ENCODE measurements around the gene SFR1. TPM values are rescaled to one million over a fixed set of nuclear protein-coding genes. Genes with fewer than 3 reads are reported as not detected.
A peak's percentile ranks its signal among the peaks of the same experiment; 100 is the strongest.

Gene SFR1
- total RNA-seq (2014; rRNA removed; shearing (Covaris generic)): 11.0 and 15.1 TPM in 2 replicates

DNA sequence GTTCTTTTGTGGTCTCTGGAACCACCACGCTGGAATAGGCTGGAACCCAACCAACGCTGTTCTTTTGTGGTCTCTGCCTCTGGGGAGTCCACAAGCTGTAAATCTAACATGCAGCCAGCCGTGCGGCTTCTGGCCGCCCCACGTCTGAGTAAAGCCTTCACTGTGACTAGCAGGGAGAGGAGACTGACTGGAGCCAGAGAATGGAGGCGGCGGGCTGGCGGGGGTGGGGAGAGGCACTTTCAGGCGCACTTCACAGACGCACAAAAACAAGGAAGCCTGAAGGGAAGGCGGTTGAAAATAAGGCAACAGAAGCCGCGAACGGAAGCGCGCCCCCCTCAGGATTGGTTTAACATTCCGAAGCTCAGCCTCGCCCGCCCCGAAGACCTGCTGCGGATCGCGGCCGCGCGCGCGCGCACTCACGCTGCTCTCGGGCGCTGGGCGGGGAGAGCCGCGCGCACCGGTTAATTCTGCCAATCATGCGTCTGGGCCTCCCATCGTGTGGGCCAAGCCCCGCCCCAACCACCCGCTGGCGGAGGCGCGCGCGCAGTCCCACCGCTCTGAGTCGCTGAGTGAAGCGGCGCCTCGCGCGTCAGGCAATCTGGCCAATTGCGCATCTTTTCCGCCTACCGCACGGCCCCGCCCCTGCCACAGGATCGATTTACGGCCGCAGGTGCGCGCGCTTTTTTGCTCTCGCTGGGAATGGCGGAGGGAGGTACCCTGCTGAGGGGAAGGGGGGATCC, at the start of gene SFR1:
TSS of gene SFR1 (plus strand) at position 687 of the 740 bp plus-strand sequence. CDS start at position 700, 13 bp downstream.
- Histone ChIP-seq H3K9me3 (replicated peaks) (no peaks in the 10 kb centered on the region), H3K36me3 (no peaks in the 10 kb centered on the region), H3K27ac (peak within 1 kb of the TSS; percentile 98), H3K4me3 (peak within 1 kb of the TSS; percentile 56), H3K27me3 (replicated peaks) (no peaks in the 10 kb centered on the region), H3K4me1 (replicated peaks) (peaks cover 21% of the 10 kb centered on the region)
- peak; percentile 98 to 99 for DNase-seq (ENCODE audit: low read depth in 1 of 2, low spot score in 2 of 2)

- Histone ChIP-seq H3K4me3 (no peak overlapping the region), H3K27ac (no peak overlapping the region), H3K27me3 (replicated peaks) (0 out of 2 replicates have a peak, but pooled peaks cover 3% of the 10 kb centered on the region), H3K4me1 (replicated peaks) (peaks cover 15% of the 10 kb centered on the region), H3K36me3 (no peaks in the 10 kb centered on the region), H3K9me3 (replicated peaks) (no peaks in the 10 kb centered on the region)
- DNase-seq (ENCODE audit: low read depth in 1 of 2, low spot score in 2 of 2): no peak
These were observed 49.2 kb upstream of the SFR1 start for GRCh38 chr10:104072786-104073185.

- H3K27me3 ChIP-seq (replicated peaks): 0 out of 2 replicates have a peak, but pooled peaks cover 3% of the 10 kb centered on the region
These were observed 47.5 kb upstream of the SFR1 start for GRCh38 chr10:104074505-104074904.

DNA sequence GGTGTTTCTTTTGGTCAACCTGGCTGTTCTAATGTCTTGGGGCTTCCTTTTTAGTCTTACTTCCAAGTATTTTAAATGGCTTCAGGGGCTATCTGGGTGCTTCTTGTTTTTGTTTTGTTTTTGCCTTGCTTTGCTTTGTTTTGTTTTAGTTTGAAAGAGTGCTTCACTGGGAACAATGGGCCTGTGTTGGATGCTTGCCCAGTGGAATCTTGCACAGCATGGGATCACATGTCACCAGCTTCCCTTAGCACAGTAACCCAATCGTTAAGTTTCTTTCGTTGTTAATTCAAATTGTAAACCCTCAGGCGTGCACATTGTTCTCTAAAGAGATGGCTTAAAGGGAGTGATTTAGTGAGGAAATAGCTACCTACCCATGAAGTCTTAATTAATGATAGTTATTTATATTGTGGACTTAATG, 45.2 kb upstream of the SFR1 start:
- Histone ChIP-seq H3K4me1 (replicated peaks) (peaks cover 16% of the 10 kb centered on the region), H3K27me3 (replicated peaks) (0 out of 2 replicates have a peak, but pooled peaks cover 3% of the 10 kb centered on the region), H3K9me3 (replicated peaks) (no peaks in the 10 kb centered on the region), H3K36me3 (no peaks in the 10 kb centered on the region), H3K4me3 (no peak overlapping the region), H3K27ac (no peak overlapping the region)
- DNase-seq (ENCODE audit: low read depth in 1 of 2, low spot score in 2 of 2): peak; percentile 70 to 83

More at GRCh38 chr10:104074505-104074904, 47.5 kb upstream of the SFR1 start:
- no peaks in the 10 kb centered on the region for H3K9me3 ChIP-seq (replicated peaks)
- no peak for DNase-seq (ENCODE audit: low read depth in 1 of 2, low spot score in 2 of 2)
- H3K4me3 ChIP-seq: no peak overlapping the region
- H3K36me3 ChIP-seq: no peaks in the 10 kb centered on the region
- H3K4me1 ChIP-seq (replicated peaks): peaks cover 16% of the 10 kb centered on the region
- no peak overlapping the region for H3K27ac ChIP-seq

- 0 out of 2 replicates have a peak, but pooled peaks cover 2% of the 10 kb centered on the region for H3K27me3 ChIP-seq (replicated peaks)
- no peak overlapping the region for H3K4me3 ChIP-seq
- peaks cover 16% of the 10 kb centered on the region for H3K4me1 ChIP-seq (replicated peaks)
- no peaks in the 10 kb centered on the region for H3K9me3 ChIP-seq (replicated peaks)
- DNase-seq (ENCODE audit: low read depth in 1 of 2, low spot score in 2 of 2): peak in 1 of 2 experiments; percentile 37
- H3K36me3 ChIP-seq: no peaks in the 10 kb centered on the region
- H3K27ac ChIP-seq: no peak overlapping the region
These were observed 44.7 kb upstream of the SFR1 start for GRCh38 chr10:104077247-104077646.

DNA sequence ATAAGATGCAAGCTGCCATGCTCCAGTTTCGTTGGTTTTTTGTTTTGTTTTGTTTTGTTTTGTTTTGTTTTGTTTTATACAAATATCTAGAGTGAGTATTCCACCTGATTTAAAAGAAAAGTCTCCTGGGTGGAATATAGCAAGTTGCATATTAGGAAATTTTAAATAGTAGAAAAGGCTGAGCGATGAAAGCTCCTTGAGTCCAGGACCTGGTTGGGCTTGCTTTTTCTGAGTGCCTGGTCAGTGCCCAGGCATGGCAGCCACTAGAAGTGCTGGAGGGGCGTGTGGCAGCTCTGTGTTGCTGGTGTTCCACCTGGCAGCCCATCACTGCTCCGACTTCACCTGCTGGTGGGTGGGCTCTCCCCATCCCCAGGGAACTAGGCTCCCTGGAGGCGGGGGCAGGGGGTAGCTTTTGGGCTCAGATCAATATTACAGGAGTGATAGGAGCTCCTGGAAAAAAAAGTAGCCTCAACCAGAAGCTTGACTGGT, 44.3 kb upstream of the SFR1 start:
- Histone ChIP-seq H3K9me3 (replicated peaks) (no peaks in the 10 kb centered on the region), H3K27ac (no peak overlapping the region), H3K4me3 (no peak overlapping the region), H3K36me3 (no peaks in the 10 kb centered on the region), H3K27me3 (replicated peaks) (no peaks in the 10 kb centered on the region), H3K4me1 (replicated peaks) (peaks cover 16% of the 10 kb centered on the region)
- DNase-seq (ENCODE audit: low read depth in 1 of 2, low spot score in 2 of 2): no peak

GRCh38 chr10:104080762-104081161, 41.2 kb upstream of the SFR1 start:
- peaks cover 16% of the 10 kb centered on the region for H3K4me1 ChIP-seq (replicated peaks)
- DNase-seq (ENCODE audit: low read depth in 1 of 2, low spot score in 2 of 2): no peak

DNA sequence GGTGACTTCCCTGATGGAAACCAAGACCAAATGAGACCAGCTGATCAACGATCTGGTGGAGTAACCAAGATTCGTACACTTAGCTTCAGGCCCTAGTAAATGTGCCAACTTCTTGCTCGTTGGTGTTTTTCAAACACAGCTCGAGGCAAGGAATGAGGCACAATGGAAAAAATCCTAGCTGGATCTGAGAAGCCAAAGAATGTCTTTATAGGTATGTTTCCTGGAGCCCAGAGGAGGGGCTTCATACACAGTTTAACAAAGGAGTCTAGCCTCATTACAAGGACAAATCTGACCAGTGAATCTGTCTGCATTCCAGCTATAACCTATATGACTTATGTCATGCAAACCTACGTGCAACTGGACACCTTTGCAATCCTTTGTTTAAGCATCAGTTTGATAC, 40.0 kb upstream of the SFR1 start:
- H3K9me3 ChIP-seq (replicated peaks): no peaks in the 10 kb centered on the region
- no peak overlapping the region for H3K27ac ChIP-seq
- H3K4me3 ChIP-seq: no peak overlapping the region
- no peak for DNase-seq (ENCODE audit: low read depth in 1 of 2, low spot score in 2 of 2)
- peaks cover 9% of the 10 kb centered on the region for H3K4me1 ChIP-seq (replicated peaks)
- no peaks in the 10 kb centered on the region for H3K36me3 ChIP-seq
- no peaks in the 10 kb centered on the region for H3K27me3 ChIP-seq (replicated peaks)

More at GRCh38 chr10:104080762-104081161, 41.2 kb upstream of the SFR1 start:
- H3K36me3 ChIP-seq: no peaks in the 10 kb centered on the region
- H3K27me3 ChIP-seq (replicated peaks): no peaks in the 10 kb centered on the region
- H3K27ac ChIP-seq: no peak overlapping the region
- H3K9me3 ChIP-seq (replicated peaks): no peaks in the 10 kb centered on the region
- no peak overlapping the region for H3K4me3 ChIP-seq

DNA sequence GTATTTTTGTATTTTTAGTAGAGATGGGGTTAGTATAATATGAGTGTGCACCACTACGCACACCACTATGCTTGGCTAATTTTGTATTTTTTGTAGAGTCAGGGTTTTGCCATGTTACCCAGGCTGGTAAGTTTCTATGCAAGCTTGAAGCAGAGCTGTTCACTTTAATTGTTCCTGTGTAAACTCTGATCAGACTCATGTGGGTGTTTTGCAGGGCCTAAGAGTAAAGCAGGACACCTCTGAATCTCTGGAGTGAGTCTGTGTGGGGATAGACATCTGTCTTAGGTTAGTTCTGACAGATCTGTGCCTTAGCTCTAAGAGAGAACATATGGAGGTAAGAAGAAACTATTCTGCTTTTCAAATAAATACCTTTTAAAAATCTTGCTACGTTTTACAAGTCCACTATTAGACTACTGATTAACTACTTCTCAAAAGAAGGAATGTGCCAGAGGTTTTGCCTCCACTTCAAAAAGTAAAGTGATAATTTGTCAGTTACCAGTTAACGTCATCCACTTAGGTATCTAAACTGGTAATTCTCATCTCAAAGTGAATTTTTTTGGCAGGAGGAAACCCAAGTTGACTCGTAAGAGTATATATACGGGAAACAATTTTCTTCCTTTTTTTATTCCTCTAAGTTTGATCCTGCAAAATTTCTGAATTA, 37.4 kb upstream of the SFR1 start:
- Histone ChIP-seq H3K9me3 (replicated peaks) (no peaks in the 10 kb centered on the region), H3K36me3 (no peaks in the 10 kb centered on the region), H3K27ac (no peak overlapping the region), H3K27me3 (replicated peaks) (no peaks in the 10 kb centered on the region), H3K4me3 (no peak overlapping the region), H3K4me1 (replicated peaks) (no peaks in the 10 kb centered on the region)
- DNase-seq (ENCODE audit: low read depth in 1 of 2, low spot score in 2 of 2): no peak

DNA sequence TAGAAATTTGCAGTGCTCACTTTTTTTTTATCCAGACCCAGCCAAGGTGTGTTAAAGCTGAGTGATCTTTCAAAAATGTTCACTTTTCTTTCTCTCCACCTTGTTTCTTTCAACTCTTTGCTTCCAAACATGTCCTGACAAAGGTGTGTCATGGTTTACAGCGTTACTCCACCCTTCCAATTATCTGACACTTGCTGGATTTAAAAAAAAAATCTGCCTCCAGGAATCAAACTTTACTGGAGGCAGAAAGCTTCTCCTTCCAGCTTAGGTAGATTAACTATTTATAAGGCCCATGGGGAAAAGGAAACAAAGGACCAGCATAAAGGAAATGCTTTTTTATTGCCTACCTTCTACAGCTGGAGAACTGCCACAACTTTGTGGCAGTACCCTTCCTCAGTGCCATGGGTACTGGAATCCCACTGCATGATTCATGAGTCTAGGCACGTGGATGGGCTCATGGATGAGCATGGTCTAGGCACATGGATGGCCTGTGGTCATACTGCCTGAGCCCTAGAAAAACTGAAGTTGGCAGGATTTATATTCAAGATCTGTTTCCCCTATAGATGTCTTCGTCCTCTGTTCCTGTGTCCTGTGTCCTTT, 36.1 kb upstream of the SFR1 start, which contains the start of gene COL17A1:
TSS of gene COL17A1 (minus strand) at position 80 of the 600 bp plus-strand sequence. CDS start 5,207 bp downstream, outside the sequence.
- no peak within 1 kb of the TSS for H3K27ac ChIP-seq
- no peak within 1 kb of the TSS for H3K4me3 ChIP-seq
- H3K36me3 ChIP-seq: no peaks in the 10 kb centered on the region
- H3K9me3 ChIP-seq (replicated peaks): no peaks in the 10 kb centered on the region
- DNase-seq (ENCODE audit: low read depth in 1 of 2, low spot score in 2 of 2): no peak
- peaks cover 12% of the 10 kb centered on the region for H3K4me1 ChIP-seq (replicated peaks)
- H3K27me3 ChIP-seq (replicated peaks): no peaks in the 10 kb centered on the region

DNA sequence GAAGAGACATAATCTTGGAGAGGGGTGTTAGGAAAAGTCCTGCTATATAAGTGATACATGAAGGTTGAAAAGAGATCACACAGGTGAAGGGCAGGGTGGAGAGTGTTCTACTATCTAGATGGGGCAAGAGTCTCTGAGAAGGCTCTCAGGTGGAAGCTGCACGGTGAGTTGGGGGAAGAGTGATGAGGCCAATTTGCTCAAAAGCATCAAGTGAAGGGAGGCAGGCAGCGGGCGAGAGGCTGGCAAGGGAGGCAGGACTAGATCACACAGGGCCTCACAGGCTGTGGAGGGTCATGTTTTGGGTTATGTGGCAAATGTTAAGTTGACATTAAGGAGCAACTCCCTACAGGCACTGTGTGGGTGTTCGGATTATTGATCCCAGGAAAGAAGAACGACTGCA, 33.7 kb upstream of the SFR1 start:
- Histone ChIP-seq H3K27ac (no peak overlapping the region), H3K4me3 (no peak overlapping the region), H3K4me1 (replicated peaks) (peaks cover 17% of the 10 kb centered on the region), H3K36me3 (no peaks in the 10 kb centered on the region), H3K9me3 (replicated peaks) (no peaks in the 10 kb centered on the region), H3K27me3 (replicated peaks) (no peaks in the 10 kb centered on the region)
- no peak for DNase-seq (ENCODE audit: low read depth in 1 of 2, low spot score in 2 of 2)

DNA sequence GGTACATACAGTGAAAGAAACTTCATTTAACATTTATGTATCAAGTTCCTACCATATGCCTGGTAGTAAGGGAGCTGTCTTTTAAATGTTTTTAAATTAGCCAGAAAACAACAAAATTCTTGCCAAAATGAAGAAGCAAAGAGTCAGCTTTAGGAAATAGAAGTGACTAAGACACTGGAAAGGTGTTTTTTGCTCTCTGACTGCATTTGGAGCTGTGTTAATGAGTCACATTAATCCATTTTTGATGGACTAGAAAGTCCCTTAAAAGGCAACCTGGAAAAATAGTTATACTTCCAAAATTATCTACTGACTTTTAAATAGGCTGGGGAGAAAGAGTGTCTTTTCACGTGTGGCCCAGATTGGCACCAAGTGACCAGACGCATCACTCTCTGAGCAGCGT, 32.4 kb upstream of the SFR1 start:
- DNase-seq (ENCODE audit: low read depth in 1 of 2, low spot score in 2 of 2): no peak
- Histone ChIP-seq H3K27me3 (replicated peaks) (no peaks in the 10 kb centered on the region), H3K36me3 (no peaks in the 10 kb centered on the region), H3K27ac (no peak overlapping the region), H3K4me3 (no peak overlapping the region), H3K4me1 (replicated peaks) (peaks cover 17% of the 10 kb centered on the region), H3K9me3 (replicated peaks) (no peaks in the 10 kb centered on the region)

- Histone ChIP-seq H3K36me3 (no peaks in the 10 kb centered on the region), H3K27ac (no peak overlapping the region), H3K9me3 (replicated peaks) (no peaks in the 10 kb centered on the region), H3K27me3 (replicated peaks) (no peaks in the 10 kb centered on the region), H3K4me1 (replicated peaks) (peaks cover 17% of the 10 kb centered on the region), H3K4me3 (no peak overlapping the region)
- peak in 1 of 2 experiments; percentile 43 for DNase-seq (ENCODE audit: low read depth in 1 of 2, low spot score in 2 of 2)
These were observed 31.4 kb upstream of the SFR1 start for GRCh38 chr10:104090611-104091010.

Measured in SJSA1 (cell line).